ENCODE measurements around the gene TUSC1.
"Not testable (repeated sequence)": the region's sequence is repeated elsewhere in the genome, so short reads cannot be mapped to it uniquely, and the experiment has no call there.

TUSC1 gene

GRCh38 chr9:25678147-25678666 lies at the start of gene TUSC1:
TSS of gene TUSC1 (minus strand) at chr9:25678444. CDS start at chr9:25678312, 132 bp downstream.
- peak; percentile 49 for DNase-seq (ENCODE audit: low spot score)

GRCh38 chr9:25726871-25727410 lies 48.7 kb upstream of the TUSC1 start:
- DNase-seq (ENCODE audit: low spot score), result no peak

- no peak for DNase-seq (ENCODE audit: low spot score)
Observed at GRCh38 chr9:25724424-25724823, 46.2 kb upstream of the TUSC1 start.

- DNase-seq (ENCODE audit: low spot score), result no peak
Observed at GRCh38 chr9:25716220-25716872, 38.1 kb upstream of the TUSC1 start.

- no peak for DNase-seq (ENCODE audit: low spot score)
Observed at GRCh38 chr9:25709941-25710340, 31.7 kb upstream of the TUSC1 start.

- no peak for DNase-seq (ENCODE audit: low spot score)
Observed at GRCh38 chr9:25704800-25705199, 26.6 kb upstream of the TUSC1 start.

GRCh38 chr9:25703701-25704357 lies 25.6 kb upstream of the TUSC1 start:
- DNase-seq (ENCODE audit: low spot score), result no peak

- no peak for DNase-seq (ENCODE audit: low spot score)
Observed at GRCh38 chr9:25702536-25702935, 24.3 kb upstream of the TUSC1 start.

- DNase-seq (ENCODE audit: low spot score), result not testable (repeated sequence)
Observed at GRCh38 chr9:25700899-25701298, 22.7 kb upstream of the TUSC1 start.

- no peak for DNase-seq (ENCODE audit: low spot score)
Observed at GRCh38 chr9:25700430-25700829, 22.2 kb upstream of the TUSC1 start.

- DNase-seq (ENCODE audit: low spot score), result no peak
Observed at GRCh38 chr9:25691786-25692185, 13.5 kb upstream of the TUSC1 start.

GRCh38 chr9:25684321-25684720 lies 6.1 kb upstream of the TUSC1 start:
- no peak for DNase-seq (ENCODE audit: low spot score)

- no peak for DNase-seq (ENCODE audit: low spot score)
Observed at GRCh38 chr9:25681266-25681665, 3.0 kb upstream of the TUSC1 start.

- DNase-seq (ENCODE audit: low spot score), result no peak
Observed at GRCh38 chr9:25678846-25679360, 659 bp upstream of the TUSC1 start.

GRCh38 chr9:25677301-25678146 lies 720 bp downstream of the TUSC1 start:
- DNase-seq (ENCODE audit: low spot score), result peak; percentile 39

GRCh38 chr9:25675858-25676257 lies 2.4 kb downstream of the TUSC1 start:
- not testable (repeated sequence) for DNase-seq (ENCODE audit: low spot score)

GRCh38 chr9:25658571-25658970 lies 19.7 kb downstream of the TUSC1 start:
- DNase-seq (ENCODE audit: low spot score), result no peak

- no peak for DNase-seq (ENCODE audit: low spot score)
Observed at GRCh38 chr9:25654417-25654816, 23.8 kb downstream of the TUSC1 start.

GRCh38 chr9:25648116-25648515 lies 30.1 kb downstream of the TUSC1 start:
- no peak for DNase-seq (ENCODE audit: low spot score)

- DNase-seq (ENCODE audit: low spot score), result no peak
Observed at GRCh38 chr9:25636026-25636425, 42.2 kb downstream of the TUSC1 start.

GRCh38 chr9:25629231-25629630 lies 49.0 kb downstream of the TUSC1 start:
- no peak for DNase-seq (ENCODE audit: low spot score)

Measured in hematopoietic multipotent progenitor cell treated with erythropoietin and hydrocortisone succinate and interleukin-3 and kit ligand, for 17 days (in vitro differentiated cells).